ENCODE measurements around the gene RPS26.

Gene RPS26

DNA sequence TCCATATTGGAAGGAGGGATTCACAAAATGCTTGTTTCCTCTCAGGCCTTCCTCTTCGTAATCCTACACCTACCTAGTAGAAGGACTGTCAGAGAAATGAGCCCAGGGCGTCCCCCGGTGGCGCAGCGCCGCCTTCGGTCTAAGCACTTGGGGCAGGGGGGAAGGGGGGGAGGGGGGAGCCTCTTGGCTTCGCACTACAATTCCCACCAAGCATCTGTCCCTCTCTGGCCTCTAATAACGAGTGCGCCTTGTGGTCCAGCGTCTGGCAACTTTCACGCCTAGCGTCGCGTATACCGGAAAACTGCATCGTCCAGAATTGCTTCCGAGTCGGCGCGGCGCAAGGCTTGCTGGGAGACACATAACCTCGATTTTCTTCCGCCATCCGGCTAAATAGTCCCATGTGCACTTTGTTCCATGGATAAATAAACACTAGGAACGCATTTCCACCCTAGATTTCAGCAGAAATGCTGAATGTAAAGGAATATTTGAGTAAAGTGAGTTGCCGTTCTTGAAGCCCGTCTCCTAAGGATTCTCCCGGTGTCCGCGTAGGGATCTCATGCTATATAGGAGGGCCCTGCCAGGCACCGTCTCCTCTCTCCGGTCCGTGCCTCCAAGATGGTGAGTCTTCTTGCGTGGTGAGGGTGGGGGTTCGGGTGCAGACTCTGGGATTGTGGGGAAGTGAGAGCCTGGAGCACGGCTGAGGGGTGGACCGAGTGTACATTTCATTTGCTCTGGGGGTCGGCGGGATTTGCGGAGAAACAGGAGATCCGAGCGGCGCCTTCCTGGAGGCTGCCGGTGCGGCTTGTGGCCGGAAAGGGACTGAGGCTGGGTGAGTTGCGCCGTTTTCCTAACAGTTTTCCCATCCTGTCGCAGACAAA lies at the start of gene RPS26:
RPS26 (plus strand) TSS at position 367 of the 878 bp plus-strand sequence; CDS start at position 616, 249 bp downstream.
- ChIA-PET POLR2A (interaction anchor here (1.0 to 1.6 kb wide), 2 partner anchors 48 to 303 kb away, joined by 3 read pairs; no protein-coding TSS in a partner anchor), CTCF (interaction anchor here (1.8 to 2.6 kb wide), 2 partner anchors 12 to 46 kb away, joined by 5 to 10 read pairs; no protein-coding TSS in a partner anchor)
- peak; percentile 89 for DNase-seq (ENCODE audit: extremely low spot score)
- TF ChIP-seq L3MBTL2 (conservative IDR thresholded peaks at IDR 0.05) (peak; percentile 91), FOXK2 (IDR thresholded peaks at IDR 0.05) (no peak), ARNT (IDR thresholded peaks at IDR 0.05) (no peak), ELF4 (IDR thresholded peaks at IDR 0.05) (peak; percentile 89), BHLHE40 (IDR thresholded peaks at IDR 0.05; ENCODE audit: borderline replicate concordance) (no peak), SUZ12 (IDR thresholded peaks at IDR 0.05) (peak; percentile 70; the same call in 1 of the 2 replicates), ZNF384 (IDR thresholded peaks at IDR 0.05) (no peak), TARDBP (IDR thresholded peaks at IDR 0.05) (peak; percentile 75), FOXM1 (IDR thresholded peaks at IDR 0.05; ENCODE audit: borderline replicate concordance) (no peak), CTBP1 (IDR thresholded peaks at IDR 0.05; ENCODE audit: borderline replicate concordance) (peak; percentile 58), SP1 (IDR thresholded peaks at IDR 0.05) (no peak), LEF1 (IDR thresholded peaks at IDR 0.05; ENCODE audit: borderline replicate concordance) (no peak), HDGF (IDR thresholded peaks at IDR 0.05; ENCODE audit: borderline replicate concordance) (no peak), FOXA1 (IDR thresholded peaks at IDR 0.05) (no peak), NFRKB (IDR thresholded peaks at IDR 0.05) (peak; percentile 94)
- TF ChIP-seq, protein P1, sequence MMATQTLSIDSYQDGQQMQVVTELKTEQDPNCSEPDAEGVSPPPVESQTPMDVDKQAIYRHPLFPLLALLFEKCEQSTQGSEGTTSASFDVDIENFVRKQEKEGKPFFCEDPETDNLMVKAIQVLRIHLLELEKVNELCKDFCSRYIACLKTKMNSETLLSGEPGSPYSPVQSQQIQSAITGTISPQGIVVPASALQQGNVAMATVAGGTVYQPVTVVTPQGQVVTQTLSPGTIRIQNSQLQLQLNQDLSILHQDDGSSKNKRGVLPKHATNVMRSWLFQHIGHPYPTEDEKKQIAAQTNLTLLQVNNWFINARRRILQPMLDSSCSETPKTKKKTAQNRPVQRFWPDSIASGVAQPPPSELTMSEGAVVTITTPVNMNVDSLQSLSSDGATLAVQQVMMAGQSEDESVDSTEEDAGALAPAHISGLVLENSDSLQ (IDR thresholded peaks at IDR 0.05): 0 out of 2 replicates have a peak, but pooled peaks have one; percentile 37

DNA sequence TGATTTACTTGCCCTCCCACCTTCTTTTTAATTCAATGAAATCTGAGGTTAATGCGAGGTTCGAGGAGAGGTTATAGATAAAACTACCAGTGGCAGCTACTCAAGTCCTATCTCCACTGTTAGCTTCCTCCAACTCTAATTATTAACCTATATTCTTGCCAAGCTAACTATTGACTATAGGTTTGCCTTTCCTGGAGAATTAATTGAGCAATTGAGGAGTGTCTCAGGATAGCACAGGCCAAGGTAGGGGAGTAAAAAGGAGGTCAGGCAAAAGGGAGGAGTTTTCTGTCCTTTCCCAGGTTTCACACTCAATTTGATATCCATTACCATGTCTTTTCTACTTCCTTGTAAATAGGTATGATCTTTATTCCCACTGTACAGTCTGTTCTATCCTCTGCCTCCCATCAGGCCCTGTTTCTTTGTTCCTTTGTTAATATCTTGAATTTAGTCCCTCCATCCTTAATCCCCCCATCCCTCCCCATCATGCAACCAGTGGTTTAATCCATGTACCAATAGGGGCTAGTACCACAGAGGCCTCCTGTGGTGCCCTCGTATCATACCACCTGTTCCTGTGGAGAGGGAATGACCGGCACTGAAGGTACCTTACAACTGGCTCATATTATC lies 48.4 kb upstream of the RPS26 start:
- ChIA-PET CTCF (interaction anchor here (0.7 kb wide), 1 partner anchor 36 kb away, joined by 3 read pairs; no protein-coding TSS in a partner anchor), POLR2A (interaction anchor here (0.8 to 2.7 kb wide), 3 partner anchors 19 to 47 kb away, joined by 3 to 11 read pairs (median 4); partner anchors contain the start of gene RAB5B)
- DNase-seq (ENCODE audit: extremely low spot score): no peak
- no peak for TF ChIP-seq BHLHE40 (IDR thresholded peaks at IDR 0.05; ENCODE audit: borderline replicate concordance)
- no peak for TF ChIP-seq HDGF (IDR thresholded peaks at IDR 0.05; ENCODE audit: borderline replicate concordance)
- TF ChIP-seq SP1 (IDR thresholded peaks at IDR 0.05): no peak
- no peak for TF ChIP-seq ARNT (IDR thresholded peaks at IDR 0.05)
- TF ChIP-seq ZNF384 (IDR thresholded peaks at IDR 0.05): no peak
- TF ChIP-seq TARDBP (IDR thresholded peaks at IDR 0.05): no peak
- no peak for TF ChIP-seq L3MBTL2 (conservative IDR thresholded peaks at IDR 0.05)
- no peak for TF ChIP-seq SUZ12 (IDR thresholded peaks at IDR 0.05)
- TF ChIP-seq FOXM1 (IDR thresholded peaks at IDR 0.05; ENCODE audit: borderline replicate concordance): no peak
- TF ChIP-seq, protein P1 (IDR thresholded peaks at IDR 0.05): no peak
- no peak for TF ChIP-seq LEF1 (IDR thresholded peaks at IDR 0.05; ENCODE audit: borderline replicate concordance)
- TF ChIP-seq CTBP1 (IDR thresholded peaks at IDR 0.05; ENCODE audit: borderline replicate concordance): no peak
- no peak for TF ChIP-seq ELF4 (IDR thresholded peaks at IDR 0.05)
- TF ChIP-seq NFRKB (IDR thresholded peaks at IDR 0.05): no peak
- no peak for TF ChIP-seq FOXK2 (IDR thresholded peaks at IDR 0.05)

DNA sequence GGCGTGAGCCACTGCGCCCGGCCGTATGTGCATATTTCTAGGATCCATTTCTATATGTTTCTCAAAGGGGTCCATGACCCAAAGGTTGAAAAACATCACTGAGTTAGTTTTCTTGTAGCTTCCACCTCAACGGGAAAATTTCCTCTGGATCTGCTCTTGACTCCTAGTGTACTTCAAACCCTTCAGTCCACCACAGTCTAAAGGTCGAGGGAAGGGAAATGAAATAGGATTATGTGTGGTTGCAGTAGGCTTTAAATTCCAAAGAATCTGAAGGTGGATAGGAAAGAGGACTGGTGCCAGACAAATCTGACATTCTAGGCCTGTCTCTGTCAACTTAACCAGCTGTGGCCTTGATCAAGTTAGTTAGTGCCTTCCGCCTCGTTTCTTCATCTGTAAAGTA lies 46.4 kb upstream of the RPS26 start:
- ChIA-PET POLR2A (interaction anchor here (0.9 to 3.1 kb wide), 5 partner anchors 21 to 257 kb away, joined by 3 to 26 read pairs (median 4); partner anchors contain the start of genes DNAJC14 and RAB5B), CTCF (interaction anchor here (0.6 to 2.6 kb wide), 15 partner anchors 10 to 1615 kb away, joined by 3 to 21 read pairs (median 5); partner anchors contain the start of gene RAB5B)
- TF ChIP-seq SUZ12 (IDR thresholded peaks at IDR 0.05) (no peak), FOXM1 (IDR thresholded peaks at IDR 0.05; ENCODE audit: borderline replicate concordance) (no peak), HDGF (IDR thresholded peaks at IDR 0.05; ENCODE audit: borderline replicate concordance) (no peak), TARDBP (IDR thresholded peaks at IDR 0.05) (no peak), FOXK2 (IDR thresholded peaks at IDR 0.05) (no peak), L3MBTL2 (conservative IDR thresholded peaks at IDR 0.05) (no peak), CTBP1 (IDR thresholded peaks at IDR 0.05; ENCODE audit: borderline replicate concordance) (no peak), ELF4 (IDR thresholded peaks at IDR 0.05) (no peak), BHLHE40 (IDR thresholded peaks at IDR 0.05; ENCODE audit: borderline replicate concordance) (no peak), NFRKB (IDR thresholded peaks at IDR 0.05) (no peak), LEF1 (IDR thresholded peaks at IDR 0.05; ENCODE audit: borderline replicate concordance) (no peak), FOXA1 (IDR thresholded peaks at IDR 0.05) (no peak), SP1 (IDR thresholded peaks at IDR 0.05) (no peak), ZNF384 (IDR thresholded peaks at IDR 0.05) (no peak), ARNT (IDR thresholded peaks at IDR 0.05) (no peak)
- TF ChIP-seq, protein P1 (IDR thresholded peaks at IDR 0.05): no peak

DNA sequence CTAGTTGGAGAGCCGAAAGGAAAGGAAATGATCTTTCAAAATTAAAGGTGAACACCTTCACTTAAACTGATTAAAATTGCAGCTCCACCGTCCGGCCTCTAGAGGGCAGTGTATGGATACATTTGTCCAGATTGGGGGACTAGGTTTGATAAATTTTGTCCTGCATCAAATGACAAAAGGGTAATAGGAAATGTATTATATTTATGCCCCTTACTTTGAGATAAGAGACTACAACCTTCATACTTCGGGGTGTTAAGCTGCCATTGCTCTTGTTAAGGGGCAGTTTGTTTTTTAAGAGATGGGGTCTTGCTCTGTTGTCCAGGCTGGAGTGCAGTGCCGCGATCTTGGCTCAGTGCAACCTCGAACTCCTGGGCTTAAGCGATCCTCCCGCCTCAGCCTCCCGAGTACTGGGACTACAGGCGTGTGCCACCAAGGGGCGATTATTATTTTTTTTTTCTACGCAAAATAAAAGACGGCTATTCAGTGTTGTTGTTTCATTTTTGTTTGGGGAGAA lies 45.5 kb upstream of the RPS26 start:
- POLR2A ChIA-PET: interaction anchor here (0.9 to 3.1 kb wide), 9 partner anchors 11 to 193 kb away, joined by 3 to 27 read pairs (median 6); partner anchors contain the start of genes DNAJC14, RAB5B, SMARCC2 and ZC3H10
- TF ChIP-seq, protein P1 (IDR thresholded peaks at IDR 0.05): no peak

More for the DNA sequence above, 46.4 kb upstream of the RPS26 start:
- no peak for DNase-seq (ENCODE audit: extremely low spot score)

More for the DNA sequence above, 45.5 kb upstream of the RPS26 start:
- CTCF ChIA-PET: interaction anchor here (0.5 to 2.6 kb wide), 16 partner anchors 10 to 257 kb away, joined by 3 to 21 read pairs (median 5); partner anchors contain the start of gene RAB5B
- DNase-seq (ENCODE audit: extremely low spot score): peak; percentile 61

Data from HEK293T (cell line).